ENCODE results near the gene MCRIP2. TPM values are rescaled to one million over a fixed set of nuclear protein-coding genes. Genes with fewer than 3 reads are reported as not detected.

The MCRIP2 gene
- total RNA-seq, 1 experiment from 2014 or later, result 69.6 TPM

DNA sequence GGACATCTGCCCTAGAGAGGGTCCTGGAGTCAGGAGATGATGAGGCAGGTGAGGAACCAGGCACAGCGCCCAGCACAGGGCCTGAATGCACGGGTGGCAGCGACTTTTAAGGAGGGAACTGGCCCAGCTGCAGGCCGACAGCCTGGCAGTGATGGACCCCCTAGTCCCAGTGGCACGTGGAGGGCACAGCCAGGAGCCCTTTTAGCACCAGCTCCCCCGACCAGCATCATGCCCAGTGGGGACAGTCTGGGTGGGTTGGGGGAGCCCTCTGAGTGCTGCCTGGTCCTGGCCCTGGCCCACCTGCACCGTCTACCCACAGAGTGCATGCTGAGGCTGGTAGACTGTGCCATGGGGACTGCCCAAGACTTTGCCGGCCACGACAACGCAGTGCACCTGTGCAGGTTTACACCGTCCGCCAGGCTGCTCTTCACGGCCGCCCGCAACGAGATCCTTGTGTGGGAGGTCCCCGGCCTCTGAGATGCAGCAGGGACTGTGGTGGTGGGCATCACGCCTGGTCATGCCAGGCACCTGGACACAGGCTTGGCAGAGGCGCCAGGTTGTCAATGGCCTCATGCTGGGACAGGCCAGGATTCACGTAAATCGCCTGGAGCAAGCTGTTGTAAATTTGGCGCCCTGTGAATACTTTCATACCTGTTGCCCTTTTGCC lies 25.6 kb downstream of the MCRIP2 start:
- BruUV-seq (replicated peaks), result no TSS peak
- H3K27me3 ChIP-seq (ENCODE audit: insufficient read depth, low read depth), result no peaks in the 10 kb centered on the region

DNA sequence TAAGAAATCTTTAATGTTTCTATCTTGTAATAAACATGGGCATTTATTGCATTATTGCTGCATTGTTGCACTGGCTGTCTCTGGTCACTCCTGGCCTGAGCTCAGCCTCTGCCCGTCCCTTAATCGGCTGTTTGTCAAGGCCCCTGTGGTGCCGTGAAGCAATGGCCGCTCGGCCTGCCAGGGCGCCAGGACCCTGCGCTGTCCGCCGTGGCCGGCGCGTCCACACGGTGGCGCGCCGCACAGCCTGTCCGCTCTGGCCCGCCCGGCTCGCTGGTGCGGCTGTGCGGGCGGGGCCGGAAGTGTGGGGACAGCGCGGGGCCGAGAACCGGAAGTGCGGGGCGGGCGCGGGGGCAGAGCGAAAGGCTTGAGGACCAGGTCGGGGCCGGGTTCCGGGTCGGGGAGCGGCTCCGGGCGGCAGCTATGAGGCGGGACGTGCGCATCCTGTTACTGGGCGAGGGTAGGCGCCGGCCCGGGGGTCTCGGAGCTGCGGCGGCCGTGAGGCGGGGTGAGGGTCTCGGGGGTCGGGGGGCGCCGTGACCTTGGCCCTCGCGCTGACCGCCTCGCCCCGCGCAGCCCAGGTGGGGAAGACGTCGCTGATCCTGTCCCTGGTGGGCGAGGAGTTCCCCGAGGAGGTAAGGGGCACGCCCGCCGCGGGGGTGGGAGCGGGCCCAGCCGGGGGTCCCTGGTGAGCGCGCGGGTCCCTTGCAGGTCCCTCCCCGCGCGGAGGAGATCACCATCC lies 26.3 kb downstream of the MCRIP2 start, which contains the start of gene RHOT2:
Gene RHOT2, plus strand, starts transcription at position 353 of the 739 bp plus-strand sequence. Its CDS starts 68 bp downstream, at position 421.
- peak within 1 kb of the TSS; percentile 85 for H2AFZ ChIP-seq
- H3K4me2 ChIP-seq, result peak within 1 kb of the TSS; percentile 96
- H3K27me3 ChIP-seq (ENCODE audit: insufficient read depth, low read depth), result no peaks in the 10 kb centered on the region
- peaks cover 21% of the 10 kb centered on the region for H3K79me2 ChIP-seq (ENCODE audit: low read depth)
- peaks cover 9% of the 10 kb centered on the region; the same call in 1 of the 2 replicates for H3K4me1 ChIP-seq (replicated peaks; ENCODE audit: insufficient read depth)
- peak; percentile 77 to 97 for DNase-seq
- no TSS peak for BruUV-seq (replicated peaks)
- no peaks in the 10 kb centered on the region for H3K9me3 ChIP-seq (ENCODE audit: insufficient read depth, low read depth)
- POLR2A ChIA-PET (ENCODE audit: unreplicated experiment), result interaction anchor here (0.6 kb wide), 1 partner anchor 14 kb away, joined by 7 read pairs; no protein-coding TSS in a partner anchor
- H3K9me2 ChIP-seq (ENCODE audit: insufficient read depth), result no peaks in the 10 kb centered on the region
- no peaks in the 10 kb centered on the region; the same call in 1 of the 2 replicates for H4K20me1 ChIP-seq (ENCODE audit: insufficient read depth)
- intact Hi-C loops (cut with micrococcal nuclease; ENCODE audit: unreplicated experiment), result loop anchor here (5.0 kb wide), 1 partner anchor 41 kb away; no protein-coding TSS in a partner anchor
- no peaks in the 10 kb centered on the region for H3K36me3 ChIP-seq (ENCODE audit: low read depth)
- CTCF ChIA-PET, result interaction anchor here (0.5 to 0.6 kb wide), 2 partner anchors 139 to 271 kb away, joined by 3 to 6 read pairs; partner anchors contain the start of gene NME4
- peaks cover 16% of the 10 kb centered on the region; the same call in 1 of the 2 replicates for H3F3A ChIP-seq (ENCODE audit: insufficient read depth, low read depth)
- TF ChIP-seq, protein P1, sequence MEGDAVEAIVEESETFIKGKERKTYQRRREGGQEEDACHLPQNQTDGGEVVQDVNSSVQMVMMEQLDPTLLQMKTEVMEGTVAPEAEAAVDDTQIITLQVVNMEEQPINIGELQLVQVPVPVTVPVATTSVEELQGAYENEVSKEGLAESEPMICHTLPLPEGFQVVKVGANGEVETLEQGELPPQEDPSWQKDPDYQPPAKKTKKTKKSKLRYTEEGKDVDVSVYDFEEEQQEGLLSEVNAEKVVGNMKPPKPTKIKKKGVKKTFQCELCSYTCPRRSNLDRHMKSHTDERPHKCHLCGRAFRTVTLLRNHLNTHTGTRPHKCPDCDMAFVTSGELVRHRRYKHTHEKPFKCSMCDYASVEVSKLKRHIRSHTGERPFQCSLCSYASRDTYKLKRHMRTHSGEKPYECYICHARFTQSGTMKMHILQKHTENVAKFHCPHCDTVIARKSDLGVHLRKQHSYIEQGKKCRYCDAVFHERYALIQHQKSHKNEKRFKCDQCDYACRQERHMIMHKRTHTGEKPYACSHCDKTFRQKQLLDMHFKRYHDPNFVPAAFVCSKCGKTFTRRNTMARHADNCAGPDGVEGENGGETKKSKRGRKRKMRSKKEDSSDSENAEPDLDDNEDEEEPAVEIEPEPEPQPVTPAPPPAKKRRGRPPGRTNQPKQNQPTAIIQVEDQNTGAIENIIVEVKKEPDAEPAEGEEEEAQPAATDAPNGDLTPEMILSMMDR (conservative IDR thresholded peaks at IDR 0.05), result peak; percentile 72
- no peak for TF ChIP-seq EZH2 (IDR thresholded peaks at IDR 0.05; ENCODE audit: low read depth)
- 0 out of 2 replicates have a peak within 1 kb of the TSS, but pooled peaks have one; percentile 16 for H3K27ac ChIP-seq
- peak within 1 kb of the TSS; percentile 88 for H3K4me3 ChIP-seq

More for the DNA sequence above, 25.6 kb downstream of the MCRIP2 start:
- CTCF ChIA-PET, result interaction anchor here (0.6 kb wide), 1 partner anchor 140 kb away, joined by 3 read pairs; no protein-coding TSS in a partner anchor
- H2AFZ ChIP-seq, result no peak overlapping the region
- H4K20me1 ChIP-seq (ENCODE audit: insufficient read depth), result no peaks in the 10 kb centered on the region; the same call in 1 of the 2 replicates
- DNase-seq, result no peak
- intact Hi-C loops (cut with micrococcal nuclease; ENCODE audit: unreplicated experiment), result loop anchor here (5.0 kb wide), 1 partner anchor 40 kb away; no protein-coding TSS in a partner anchor
- TF ChIP-seq, protein P1 (conservative IDR thresholded peaks at IDR 0.05), result no peak
- TF ChIP-seq EZH2 (IDR thresholded peaks at IDR 0.05; ENCODE audit: low read depth), result no peak
- peaks cover 16% of the 10 kb centered on the region; the same call in 1 of the 2 replicates for H3F3A ChIP-seq (ENCODE audit: insufficient read depth, low read depth)
- peaks cover 21% of the 10 kb centered on the region for H3K79me2 ChIP-seq (ENCODE audit: low read depth)
- H3K36me3 ChIP-seq (ENCODE audit: low read depth), result no peaks in the 10 kb centered on the region
- H3K4me1 ChIP-seq (replicated peaks; ENCODE audit: insufficient read depth), result peaks cover 9% of the 10 kb centered on the region; the same call in 1 of the 2 replicates
- H3K9me3 ChIP-seq (ENCODE audit: insufficient read depth, low read depth), result no peaks in the 10 kb centered on the region
- H3K4me2 ChIP-seq, result peak overlapping the region; percentile 9
- POLR2A ChIA-PET (ENCODE audit: unreplicated experiment), result interaction anchor here (0.6 kb wide), 1 partner anchor 14 kb away, joined by 7 read pairs; no protein-coding TSS in a partner anchor
- H3K27ac ChIP-seq, result no peak overlapping the region
- H3K4me3 ChIP-seq, result no peak overlapping the region
- no peaks in the 10 kb centered on the region for H3K9me2 ChIP-seq (ENCODE audit: insufficient read depth)
